DLD1 (cell line): Measurements from ENCODE around the gene ZRANB1.

Source experiments
- in situ Hi-C: cut with HindIII; loops from 2 replicates; pipeline ENCODE4 v1.10.0; 2017; ENCODE audit warnings: low sequenced_read_pairs

ZRANB1 gene

DNA sequence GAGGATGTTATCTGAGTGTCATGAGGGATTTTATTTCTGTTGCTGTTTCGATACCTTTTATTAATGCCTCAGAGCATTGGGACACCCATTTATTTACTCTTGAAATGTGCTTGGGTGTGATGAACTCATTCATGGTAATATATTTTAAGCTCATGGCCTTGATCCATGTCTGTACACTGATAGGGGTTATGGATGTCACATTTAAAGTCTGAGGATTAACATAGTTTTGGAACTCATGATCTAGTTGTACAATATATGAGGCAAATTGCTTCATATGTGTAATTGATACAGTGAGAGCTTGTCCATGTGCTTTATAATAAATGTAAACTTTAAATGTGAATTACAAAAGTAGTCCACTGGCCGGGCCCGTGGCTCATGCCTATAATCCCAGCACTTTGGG lies 23.0 kb upstream of the ZRANB1 start:
- in situ Hi-C loops = no loop called here

DNA sequence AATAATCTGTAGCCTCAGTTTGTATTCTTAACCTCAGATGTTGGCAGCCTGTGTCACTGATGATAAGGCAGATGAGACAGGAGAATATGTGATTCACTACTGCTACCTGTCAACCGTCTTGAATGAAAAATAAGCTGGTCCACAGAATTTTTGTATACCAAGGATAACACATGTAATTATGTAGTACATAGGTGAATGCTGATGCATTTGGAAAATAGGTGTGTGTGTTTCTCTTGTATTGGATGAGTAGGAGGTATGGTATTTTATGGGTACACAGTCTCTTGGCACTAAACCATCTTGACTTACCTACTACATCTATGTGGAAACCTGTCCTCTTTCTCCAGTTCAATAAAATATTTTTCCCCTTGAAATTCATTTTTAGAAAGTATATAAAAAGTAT lies 20.7 kb upstream of the ZRANB1 start:
- in situ Hi-C loops = no loop called here

DNA sequence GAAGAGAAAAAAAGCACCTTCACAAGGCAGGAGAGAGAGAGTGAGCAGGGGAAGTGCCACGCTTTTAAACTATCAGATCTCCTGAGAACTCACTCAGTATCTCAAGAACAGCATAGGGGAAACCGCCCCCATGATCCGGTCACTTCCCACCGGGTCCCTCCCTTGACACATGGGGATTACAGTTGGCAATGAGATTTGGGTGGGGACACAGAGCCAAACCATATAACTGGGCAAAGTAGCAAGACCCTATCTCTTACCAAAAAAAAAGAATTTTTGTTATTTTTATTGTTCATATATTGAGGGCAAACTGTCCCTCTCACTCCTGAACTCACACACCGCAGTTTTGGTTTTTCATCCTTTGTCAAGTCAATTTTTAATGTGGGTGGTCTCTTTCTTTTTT lies 18.2 kb upstream of the ZRANB1 start:
- in situ Hi-C loops = no loop called here

DNA sequence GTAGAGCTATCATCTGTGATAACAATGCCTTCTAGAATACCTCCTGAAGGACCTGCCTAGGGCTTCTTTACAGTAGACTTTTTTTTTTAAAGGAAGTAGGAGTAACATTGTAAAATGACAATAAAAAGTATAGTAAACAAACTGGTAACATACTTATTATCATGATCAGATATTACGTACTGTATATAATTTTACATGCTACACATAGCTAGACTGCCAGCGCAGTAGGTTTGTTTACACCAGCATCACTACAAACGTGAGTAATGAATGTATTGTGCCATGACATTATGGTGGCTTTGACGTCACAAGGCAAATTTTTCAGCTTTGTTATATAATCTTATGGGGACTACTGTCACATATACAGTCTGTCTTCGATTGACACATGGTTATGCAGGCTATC lies 15.4 kb upstream of the ZRANB1 start:
- in situ Hi-C loops = no loop called here

DNA sequence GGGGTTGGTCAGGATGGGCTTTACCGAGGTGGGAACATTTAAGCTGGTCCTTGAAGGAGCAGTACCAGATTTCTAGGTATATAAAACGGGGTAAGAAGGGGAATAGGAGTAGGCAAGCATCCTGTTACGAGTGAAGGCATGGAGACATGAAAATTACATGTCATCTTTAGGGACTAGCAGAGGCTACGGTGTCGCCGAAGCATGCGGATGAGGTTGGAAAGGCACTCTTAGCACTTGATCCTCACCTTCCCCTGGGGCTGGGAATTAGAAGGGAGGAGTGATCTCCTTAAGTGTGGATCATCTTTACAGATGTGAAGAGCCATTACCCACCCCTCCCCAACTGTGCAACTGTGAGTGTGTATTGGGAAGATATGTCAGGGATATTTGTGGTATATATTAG lies 13.8 kb upstream of the ZRANB1 start:
- in situ Hi-C loops = no loop called here

DNA sequence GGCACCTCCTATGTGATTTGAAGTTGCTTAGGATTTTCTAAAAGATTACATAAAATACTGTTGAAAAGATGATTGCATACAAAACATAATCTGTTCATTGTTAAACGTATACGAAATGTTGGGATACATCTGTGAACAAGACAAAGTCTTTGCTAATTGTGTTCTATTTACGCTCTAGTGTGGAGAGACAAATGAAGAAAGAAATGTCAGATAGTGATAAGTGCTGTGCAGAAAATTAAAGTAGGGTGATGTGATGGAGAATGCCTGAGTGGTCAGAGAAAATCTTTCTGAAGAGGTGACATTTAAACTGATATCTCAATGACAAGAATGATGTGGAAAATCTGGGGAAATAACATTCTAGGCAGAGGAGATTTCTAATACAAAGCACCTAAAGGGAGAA lies 13.4 kb upstream of the ZRANB1 start:
- in situ Hi-C loops = no loop called here

DNA sequence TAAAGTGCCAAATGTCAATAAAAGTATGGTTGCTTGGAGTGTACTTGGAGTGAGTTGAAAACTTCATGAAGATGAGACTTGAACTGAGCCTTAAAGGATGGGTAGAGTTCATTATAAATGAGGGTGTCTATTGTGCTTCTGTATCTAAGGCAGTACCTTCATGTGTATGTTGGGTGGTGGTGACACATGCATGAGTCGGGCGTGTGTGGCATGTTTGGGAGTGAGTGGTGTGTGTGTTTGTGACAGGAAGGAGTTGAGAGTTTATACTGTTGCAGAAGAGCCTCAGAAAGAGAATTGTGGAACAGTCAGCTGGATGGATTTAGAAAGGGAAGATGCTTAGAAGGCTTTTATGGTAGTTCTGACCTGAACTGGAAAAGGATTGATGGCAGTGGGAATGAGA lies 6.0 kb upstream of the ZRANB1 start:
- in situ Hi-C loops = no loop called here

DNA sequence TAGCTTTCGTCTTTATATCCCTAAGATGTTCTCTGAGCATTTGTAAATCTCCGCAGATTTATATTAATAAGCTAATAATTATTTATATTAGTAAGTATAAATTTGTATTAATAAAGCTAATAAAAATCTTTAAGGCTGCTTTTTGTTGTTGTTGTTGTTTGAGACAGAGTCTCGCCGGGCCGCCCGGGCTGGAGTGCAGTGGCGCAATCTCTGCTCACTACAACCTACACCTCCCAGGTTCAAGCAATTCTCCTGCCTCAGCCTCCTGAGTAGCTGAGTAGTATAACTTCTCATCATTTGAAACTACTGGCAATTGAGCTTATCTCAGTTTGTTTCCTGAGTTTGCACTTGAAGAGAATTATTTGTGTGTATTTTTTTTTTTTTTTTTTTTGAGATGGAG lies 5.1 kb upstream of the ZRANB1 start:
- in situ Hi-C loops = no loop called here

DNA sequence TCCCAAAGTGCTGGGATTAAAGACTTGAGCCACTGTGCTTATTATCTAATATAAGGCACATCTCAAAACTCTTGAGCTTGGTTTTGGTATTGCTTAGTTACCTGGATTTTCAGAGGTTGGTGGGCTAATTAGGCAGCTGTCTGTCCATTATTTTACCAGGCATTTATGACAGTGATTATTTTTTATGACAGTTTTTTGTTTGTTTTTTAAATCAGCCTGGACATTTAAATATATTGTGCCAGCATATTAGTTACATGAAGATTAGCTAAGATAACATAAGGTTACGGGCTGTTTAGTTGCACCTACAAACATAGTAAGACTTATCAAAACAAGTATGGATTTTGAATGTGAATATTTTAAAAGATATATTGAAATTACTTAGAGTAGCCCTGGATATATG lies 2.6 kb upstream of the ZRANB1 start:
- in situ Hi-C loops = no loop called here

DNA sequence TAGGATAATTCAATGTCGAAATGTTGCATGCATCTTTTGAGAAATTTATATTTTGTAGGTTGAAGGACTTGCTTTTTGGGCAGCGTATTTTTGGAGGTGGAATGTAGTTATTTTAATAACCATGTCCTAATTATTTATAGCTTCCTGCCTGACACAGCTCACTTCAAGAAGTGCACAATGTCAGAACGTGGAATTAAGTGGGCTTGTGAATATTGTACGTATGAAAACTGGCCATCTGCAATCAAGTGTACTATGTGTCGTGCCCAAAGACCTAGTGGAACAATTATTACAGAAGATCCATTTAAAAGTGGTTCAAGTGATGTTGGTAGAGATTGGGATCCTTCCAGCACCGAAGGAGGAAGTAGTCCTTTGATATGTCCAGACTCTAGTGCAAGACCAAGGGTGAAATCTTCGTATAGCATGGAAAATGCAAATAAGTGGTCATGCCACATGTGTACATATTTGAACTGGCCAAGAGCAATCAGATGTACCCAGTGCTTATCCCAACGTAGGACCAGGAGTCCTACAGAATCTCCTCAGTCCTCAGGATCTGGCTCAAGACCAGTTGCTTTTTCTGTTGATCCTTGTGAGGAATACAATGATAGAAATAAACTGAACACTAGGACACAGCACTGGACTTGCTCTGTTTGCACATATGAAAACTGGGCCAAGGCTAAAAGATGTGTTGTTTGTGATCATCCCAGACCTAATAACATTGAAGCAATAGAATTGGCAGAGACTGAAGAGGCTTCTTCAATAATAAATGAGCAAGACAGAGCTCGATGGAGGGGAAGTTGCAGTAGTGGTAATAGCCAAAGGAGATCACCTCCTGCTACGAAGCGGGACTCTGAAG lies 620 bp downstream of the ZRANB1 start:
- in situ Hi-C loops = no loop called here

DNA sequence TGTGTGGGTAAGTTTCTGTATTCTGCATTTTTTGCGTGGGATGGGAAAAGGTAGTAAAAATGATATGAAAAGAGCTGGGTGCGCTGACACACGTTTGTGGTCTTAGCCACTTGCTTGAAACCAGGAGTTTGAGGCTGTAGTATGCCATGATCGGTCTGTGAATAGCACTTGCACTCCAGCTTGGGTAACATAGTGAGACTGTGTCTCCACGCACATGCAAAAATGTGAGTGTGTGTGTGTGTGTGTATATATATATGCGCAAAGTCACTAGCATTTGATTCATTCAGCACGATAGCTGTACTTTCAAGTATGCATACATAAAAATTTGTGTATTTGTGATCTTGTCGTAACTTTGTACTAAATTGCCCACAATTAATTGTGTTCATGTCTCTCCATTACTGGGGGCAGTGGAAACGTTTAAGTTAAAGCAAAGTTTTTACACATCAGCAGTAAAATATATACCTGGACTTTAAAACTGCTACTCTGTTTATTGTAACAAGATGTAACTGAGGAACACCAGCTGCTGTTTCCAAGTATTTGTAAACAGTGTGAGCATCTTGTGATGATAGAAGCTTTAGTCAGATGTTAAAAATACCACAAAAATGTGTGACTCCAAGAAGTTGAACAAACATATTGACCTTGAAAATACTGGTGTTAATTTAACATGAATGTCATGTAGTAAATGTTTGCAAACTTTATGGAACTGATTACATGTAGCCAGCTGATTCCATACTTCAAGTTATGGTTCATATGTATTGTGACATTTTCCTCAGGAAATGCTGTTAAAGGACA lies 1.6 kb downstream of the ZRANB1 start:
- in situ Hi-C loops = no loop called here

DNA sequence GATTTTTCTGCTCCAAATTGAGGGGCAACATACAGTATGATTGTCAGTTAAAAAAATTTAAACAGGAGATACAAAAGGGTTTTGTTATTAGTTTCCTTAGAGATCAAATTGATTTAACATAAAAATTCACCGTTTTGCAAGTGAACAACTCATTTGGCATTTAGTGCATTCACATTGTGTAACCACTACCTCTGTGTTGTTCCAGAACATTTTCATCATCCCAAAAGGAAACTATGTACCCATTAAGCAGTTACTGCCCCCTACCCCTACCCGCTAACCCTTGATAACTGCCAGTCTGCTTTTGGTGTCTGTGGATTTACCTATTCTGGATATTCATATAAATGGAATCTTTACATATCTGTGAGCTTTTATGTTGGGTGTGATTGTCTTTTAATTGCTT lies 3.1 kb downstream of the ZRANB1 start:
- in situ Hi-C loops = no loop called here

DNA sequence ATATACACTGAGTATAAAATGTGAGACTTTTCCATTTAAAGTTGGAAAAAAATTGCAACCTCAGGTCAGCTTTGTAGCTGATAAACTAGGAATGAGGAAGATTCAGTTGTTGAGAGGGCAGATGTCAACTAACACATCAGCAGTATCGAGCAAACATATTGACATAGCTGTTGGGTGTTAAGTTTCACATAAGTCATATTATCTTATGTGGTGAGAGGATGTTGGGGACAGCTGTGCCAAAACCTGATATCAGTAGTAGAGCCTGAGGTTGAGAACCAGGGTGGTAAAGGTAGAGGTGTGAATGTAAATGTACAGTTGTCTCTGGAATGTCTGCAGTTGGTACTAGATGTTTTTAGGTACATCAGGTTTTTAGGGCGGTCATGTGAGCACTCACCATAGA lies 5.0 kb downstream of the ZRANB1 start:
- in situ Hi-C loops = no loop called here

DNA sequence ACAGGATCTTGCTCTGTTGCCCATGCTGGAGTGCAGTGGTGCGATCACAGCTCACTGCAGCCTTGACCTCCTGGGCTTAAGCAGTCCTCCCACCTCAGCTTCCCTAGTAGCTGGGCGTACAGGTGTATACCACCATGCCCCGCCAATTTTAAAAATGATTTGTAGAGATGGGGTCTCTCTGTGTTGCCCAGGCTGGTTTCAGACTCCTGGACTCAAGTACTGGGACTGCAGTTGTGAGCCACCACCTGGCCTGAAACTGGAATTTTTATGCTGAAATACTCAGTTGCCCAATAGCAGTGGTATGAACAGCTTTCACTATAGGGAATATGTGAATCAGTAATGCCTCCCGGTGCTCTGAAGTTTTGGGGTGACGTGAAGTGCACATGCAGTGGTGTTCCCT lies 7.6 kb downstream of the ZRANB1 start:
- in situ Hi-C loops = no loop called here

DNA sequence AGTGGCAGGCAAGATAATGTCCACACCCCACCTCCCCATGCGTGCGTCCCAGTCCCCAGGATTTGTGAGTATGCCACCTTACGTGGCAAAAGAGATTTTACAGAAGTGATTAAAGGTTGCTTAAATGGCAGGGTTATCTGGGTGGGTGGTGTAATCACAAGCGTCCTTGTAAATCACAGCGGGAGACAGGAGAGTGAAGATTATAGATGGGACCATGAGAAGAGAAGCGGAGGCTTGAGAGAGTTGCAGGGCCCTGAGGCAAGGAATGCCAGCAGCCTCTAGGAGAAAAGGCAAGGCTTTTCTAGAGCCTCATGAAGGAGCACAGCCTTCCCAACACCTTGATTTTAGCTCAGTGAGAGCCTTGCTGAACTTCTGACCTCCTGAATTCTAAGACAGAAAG lies 10.2 kb downstream of the ZRANB1 start:
- in situ Hi-C loops = no loop called here

DNA sequence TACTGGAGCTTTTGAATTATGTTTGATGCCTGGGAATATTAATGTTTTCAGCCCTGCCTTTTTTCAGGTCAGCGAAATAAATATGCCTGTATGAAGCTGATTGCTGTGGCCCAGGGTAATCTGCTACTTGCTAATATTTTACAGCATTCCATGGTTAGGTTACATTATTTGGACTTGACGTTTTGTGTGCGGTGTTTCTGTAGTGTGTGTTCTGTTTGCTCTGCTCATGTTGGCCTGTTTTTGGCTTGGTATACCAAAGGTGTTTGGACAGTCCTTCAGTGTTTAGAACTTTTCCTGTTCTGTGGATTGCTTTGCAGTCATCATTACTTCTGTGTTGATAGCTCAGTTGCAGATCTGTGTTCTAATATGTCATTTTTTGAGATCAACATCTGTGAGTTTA lies 11.5 kb downstream of the ZRANB1 start:
- in situ Hi-C loops = no loop called here

DNA sequence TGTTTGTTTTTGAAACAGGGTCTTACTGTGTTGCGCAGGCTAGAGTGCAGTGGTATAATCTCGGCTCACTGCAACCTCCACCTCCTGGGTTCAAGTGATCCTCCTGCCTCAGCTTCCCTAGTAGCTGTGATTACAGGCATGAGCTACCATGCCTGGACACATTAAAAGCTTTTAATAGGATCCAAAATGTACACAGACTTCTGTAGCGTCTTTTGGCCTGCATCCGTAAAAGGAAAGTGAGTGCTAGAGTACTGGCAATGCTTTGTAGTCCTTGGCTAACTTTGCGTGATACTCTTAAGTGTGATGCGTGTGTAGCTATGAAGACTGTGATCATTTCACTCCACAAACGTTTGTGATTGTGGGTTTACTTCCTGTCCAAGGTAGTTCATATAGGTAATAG lies 13.3 kb downstream of the ZRANB1 start:
- in situ Hi-C loops = no loop called here

DNA sequence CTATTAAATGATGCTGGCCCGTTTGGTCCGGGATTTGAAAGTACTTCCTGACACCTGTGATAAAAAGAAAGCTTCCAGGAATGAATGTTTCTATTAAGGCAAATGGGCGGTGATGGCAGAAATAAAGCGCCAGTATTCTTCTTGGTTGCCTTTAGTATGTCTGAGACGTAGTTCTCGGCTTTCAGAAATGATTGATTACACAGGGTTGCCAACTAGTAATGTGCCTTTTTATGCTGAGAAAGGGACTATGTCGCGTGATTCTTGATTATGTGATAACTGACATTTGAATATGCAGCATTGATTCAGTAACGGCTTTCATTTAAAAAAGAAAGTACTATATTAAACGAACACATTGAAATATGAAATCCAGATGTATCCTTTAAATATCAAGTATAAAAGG lies 13.9 kb downstream of the ZRANB1 start:
- in situ Hi-C loops = no loop called here

DNA sequence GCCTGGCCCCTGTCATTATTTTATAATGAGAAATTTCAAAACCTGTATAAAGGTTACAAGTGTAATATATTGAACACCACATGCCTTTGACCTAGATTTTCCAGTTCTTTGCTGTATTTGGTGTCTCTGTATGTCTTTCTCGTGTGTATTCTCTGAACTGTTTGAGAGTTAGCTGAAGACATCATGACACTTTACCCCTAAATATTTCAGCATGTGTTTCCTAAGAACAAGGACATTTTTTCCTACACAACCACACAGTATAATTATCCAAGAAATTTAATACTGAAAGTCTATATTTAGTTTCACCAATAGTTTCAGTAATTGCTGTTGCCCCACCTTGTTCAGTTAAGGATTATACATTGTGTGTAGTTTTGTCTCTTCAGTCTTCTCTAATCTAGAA lies 14.8 kb downstream of the ZRANB1 start:
- in situ Hi-C loops = no loop called here

DNA sequence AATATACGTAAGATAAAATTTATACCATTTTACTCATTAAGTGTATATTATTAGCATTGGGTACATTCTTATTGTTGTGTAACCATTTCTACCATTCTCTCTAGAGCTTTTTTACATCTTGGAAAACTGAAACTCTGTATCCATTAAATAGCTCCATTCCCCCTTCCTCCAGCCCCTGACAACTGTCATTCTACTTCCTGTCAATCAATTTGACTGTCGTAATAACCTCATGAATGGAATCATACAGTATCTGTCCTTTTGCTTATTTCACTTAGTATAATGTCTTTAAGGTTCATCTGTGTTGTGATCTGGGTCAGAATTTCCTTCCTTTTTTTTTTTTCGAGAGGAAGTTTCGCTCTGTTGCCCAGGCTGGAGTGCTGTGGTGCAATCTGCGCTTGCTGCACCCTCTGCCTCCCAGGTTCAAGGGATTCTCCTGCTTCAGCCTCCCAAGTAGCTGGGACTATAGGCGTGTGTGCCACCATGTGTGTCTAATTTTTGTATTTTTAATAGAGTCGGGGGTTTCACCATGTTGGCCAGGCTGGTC lies 15.6 kb downstream of the ZRANB1 start:
- in situ Hi-C loops = no loop called here

DNA sequence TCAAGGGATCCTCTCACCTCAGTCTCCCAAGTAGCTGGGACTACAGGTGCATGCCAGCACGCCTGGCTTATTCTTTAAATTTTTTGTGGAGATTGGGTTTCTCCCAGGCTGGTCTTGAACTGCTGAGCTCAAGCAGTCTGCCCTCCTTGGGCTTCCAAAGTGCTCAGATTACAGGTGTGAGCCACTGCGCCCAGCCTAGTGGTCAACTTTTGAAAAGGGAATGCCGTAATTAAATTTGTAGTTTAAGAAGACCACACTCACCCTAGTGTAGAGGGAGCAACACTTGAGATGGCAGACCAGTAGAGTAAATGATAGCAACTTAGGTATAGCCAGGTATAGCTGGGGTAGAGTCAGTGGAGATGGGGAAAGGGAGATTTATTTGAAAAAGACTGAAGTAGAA lies 17.6 kb downstream of the ZRANB1 start:
- in situ Hi-C loops = no loop called here

DNA sequence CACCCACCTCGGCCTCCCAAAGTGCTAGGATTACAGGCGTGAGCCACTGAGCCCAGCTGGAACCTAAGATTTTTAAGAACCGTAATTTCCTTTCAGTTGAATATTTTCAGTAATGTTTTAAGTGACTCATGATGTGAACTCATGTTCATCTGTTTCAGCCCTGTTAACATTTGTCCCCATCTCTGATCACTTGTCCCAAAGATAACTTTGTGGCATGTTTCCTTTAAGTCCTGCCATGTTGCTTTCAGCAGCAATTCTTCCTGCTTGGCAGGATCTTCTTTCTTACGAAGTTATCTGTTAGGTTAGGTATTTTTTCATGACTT lies 19.3 kb downstream of the ZRANB1 start:
- in situ Hi-C loops = no loop called here
